Rectal smooth muscle tissue (tissue), 1 donor: ENCODE data around the gene APBA2.

ENCODE experiments used
- H3K27ac ChIP-seq: one replicate; pipeline ENCODE4 v1.7.0; 2013; ENCODE audit warnings: low read depth, low read length, inconsistent platforms
- H3K27me3 ChIP-seq: one replicate; pipeline ENCODE4 v1.7.0; 2013; ENCODE audit warnings: low read length; ENCODE audit not compliant: control insufficient read depth, insufficient read depth
- H3K36me3 ChIP-seq: one replicate; pipeline ENCODE4 v1.7.0; 2013; ENCODE audit warnings: low read length; ENCODE audit not compliant: control insufficient read depth, insufficient read depth
- H3K4me1 ChIP-seq: one replicate; pipeline ENCODE4 v1.7.0; 2013; ENCODE audit warnings: low read length; ENCODE audit not compliant: control insufficient read depth, insufficient read depth
- H3K4me3 ChIP-seq: one replicate; pipeline ENCODE4 v1.7.0; 2013; ENCODE audit warnings: low read length
- H3K9ac ChIP-seq: one replicate; pipeline ENCODE4 v1.7.0; 2013; ENCODE audit warnings: low read length

The APBA2 gene

DNA sequence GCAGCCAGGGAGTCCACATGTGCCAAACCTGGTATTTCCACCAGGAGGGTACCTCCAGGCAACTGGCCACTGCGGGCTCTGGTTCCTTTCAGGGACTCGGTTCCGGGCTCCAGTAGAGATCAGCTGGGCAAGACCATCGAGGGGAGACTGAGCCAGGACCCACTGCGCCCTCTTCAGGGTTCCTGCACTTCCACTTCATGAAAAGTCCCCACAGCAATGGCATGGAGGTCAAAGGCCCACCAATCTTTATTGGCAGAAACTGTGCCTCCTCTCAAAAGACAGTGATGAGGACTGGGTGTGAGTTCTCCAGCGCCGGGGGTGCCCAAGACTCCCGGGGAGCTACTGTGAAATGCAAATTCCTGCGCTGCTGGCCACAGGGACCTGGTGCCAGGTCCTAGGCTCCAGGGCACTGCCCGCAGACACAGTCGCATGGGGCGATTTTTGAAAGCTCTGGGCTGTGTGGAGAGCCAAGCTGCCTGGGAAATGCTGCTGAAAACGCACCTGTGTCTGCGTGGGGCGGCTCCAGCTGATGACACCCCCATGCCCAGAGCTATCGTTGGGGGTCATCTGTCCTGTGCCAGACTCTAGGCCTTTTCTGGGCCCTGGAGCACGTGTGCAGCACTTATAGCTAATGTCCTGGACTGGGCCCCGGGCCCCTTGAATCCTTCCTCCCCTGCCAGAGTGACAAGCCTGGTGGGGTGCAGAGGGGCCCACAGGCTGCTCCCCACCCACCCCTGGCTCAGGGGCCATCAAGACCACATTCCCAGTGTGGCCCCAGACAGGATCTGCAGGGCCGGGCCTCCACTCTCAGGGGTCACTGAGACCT lies 239.8 kb downstream of the APBA2 start:
- H3K36me3 ChIP-seq = no peaks in the 10 kb centered on the region
- no peak overlapping the region for H3K4me3 ChIP-seq
- H3K4me1 ChIP-seq = no peaks in the 10 kb centered on the region
- no peaks in the 10 kb centered on the region for H3K27me3 ChIP-seq
- H3K27ac ChIP-seq = no peak overlapping the region
- no peak overlapping the region for H3K9ac ChIP-seq

DNA sequence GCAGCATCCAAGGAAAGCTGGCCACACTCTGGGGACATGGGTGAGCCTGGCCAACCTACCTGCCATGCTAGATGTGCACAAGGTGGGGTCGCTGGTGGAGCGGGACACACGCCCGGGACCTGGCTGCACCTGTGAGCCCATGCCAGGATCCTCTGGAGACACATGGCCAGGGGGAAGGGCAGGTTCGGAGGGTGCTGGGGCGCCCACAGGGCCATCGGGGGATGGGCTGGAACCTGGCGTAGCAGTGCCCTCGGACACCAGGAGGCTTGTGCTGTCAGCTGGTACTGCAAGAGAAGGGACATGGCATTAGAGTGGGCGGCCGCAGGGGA lies 240.4 kb downstream of the APBA2 start:
- no peaks in the 10 kb centered on the region for H3K4me1 ChIP-seq
- no peak overlapping the region for H3K9ac ChIP-seq
- H3K27ac ChIP-seq = no peak overlapping the region
- no peaks in the 10 kb centered on the region for H3K27me3 ChIP-seq
- no peaks in the 10 kb centered on the region for H3K36me3 ChIP-seq
- no peak overlapping the region for H3K4me3 ChIP-seq

DNA sequence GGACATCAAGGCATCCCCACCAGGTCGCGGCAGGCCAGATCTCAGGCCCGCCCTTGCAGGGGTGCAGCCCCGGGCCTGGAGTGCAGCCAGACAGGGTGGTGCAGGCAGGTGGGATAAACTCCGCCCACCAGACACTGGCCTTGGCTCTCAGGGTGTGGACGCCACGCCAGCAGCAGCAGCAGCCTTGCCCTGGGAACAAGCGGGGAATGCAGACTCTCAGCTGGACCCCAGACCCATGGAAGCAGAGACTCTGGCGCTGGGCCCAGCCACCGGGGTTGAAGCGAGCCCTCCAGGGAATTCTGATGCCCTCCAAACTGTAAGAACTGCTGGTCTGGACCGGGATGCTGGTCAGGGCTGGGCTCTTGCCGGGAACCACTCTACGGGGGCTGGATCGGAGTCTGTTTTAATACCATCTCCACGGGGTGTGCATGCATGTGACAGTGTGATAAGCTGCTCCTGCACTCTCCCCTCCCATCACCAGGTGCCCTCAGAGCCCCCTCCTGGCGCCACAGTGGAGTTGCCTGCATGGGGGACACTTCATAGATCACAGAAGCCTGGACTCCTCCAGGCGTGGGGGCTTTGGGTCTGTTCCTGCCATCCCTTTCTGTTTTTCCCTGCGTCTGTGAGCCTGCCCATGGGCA lies 241.2 kb downstream of the APBA2 start:
- Histone ChIP-seq H3K4me3 (no peak overlapping the region), H3K36me3 (no peaks in the 10 kb centered on the region), H3K4me1 (no peaks in the 10 kb centered on the region), H3K9ac (no peak overlapping the region), H3K27me3 (no peaks in the 10 kb centered on the region), H3K27ac (no peak overlapping the region)

DNA sequence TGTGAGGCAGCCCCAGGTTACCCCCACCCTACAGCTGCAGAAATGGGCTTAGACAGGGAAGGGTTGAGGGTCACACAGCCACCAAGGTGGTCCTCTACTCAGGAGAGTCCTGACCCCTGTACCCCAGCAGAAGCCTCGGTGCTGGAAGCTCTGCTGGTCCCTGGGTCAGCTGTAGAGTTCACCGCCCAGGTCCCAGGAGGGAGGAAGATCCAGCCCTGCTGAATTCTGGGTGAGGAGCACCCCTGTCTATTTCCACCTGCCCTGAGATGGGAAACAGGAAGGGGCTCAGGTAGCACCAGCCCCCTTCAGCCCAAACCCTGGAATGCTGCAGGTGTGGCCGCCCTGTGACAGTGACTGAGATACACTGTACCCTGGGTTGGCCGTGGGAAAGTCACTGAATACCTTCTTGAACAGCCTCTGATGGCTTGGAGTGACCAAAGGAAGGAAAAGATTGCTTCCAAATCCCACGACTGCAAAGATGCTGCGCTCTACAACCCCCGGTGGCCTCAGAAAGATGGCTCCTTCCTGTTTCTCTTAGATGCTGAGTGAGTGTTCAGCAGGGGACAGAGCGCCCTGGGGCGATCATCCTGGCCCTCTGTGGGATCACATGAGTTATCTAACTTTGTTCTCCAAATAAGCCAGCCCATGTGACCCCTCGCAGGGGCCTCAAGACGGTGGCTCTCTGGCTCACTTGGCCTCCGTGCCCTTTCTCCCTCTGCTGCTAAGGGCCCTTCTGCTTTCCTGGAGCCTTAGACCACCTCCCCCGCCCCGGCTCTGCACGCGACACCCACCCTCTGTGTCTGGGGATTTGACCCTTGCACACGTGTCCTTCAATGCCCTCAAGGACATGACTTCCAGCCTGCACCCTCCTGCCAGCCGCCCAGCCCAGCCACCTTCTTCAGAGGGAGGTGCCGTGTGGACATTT lies 242.0 kb downstream of the APBA2 start:
- Histone ChIP-seq H3K27ac (no peak overlapping the region), H3K4me1 (no peaks in the 10 kb centered on the region), H3K4me3 (no peak overlapping the region), H3K9ac (no peak overlapping the region), H3K27me3 (no peaks in the 10 kb centered on the region), H3K36me3 (no peaks in the 10 kb centered on the region)

DNA sequence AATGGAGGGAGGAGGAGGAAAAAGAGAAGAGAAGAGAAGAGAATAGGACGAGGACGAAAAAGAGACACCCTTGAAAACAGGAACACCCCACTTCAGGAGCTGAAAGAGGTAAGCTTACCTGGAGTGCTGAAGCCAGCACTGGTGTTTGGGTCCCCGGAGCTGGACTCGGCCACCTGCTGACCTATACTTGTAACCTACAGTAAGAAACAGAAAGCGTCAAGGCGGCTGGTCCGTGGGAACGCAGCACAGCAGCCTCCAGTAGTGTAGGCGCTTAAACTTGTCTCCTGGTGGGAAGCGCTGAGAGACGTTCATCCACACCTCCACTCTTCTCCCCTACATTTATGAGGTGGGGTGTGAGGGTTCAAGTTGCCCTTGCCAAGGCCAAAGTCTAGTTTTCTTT lies 242.9 kb downstream of the APBA2 start:
- Histone ChIP-seq H3K36me3 (no peaks in the 10 kb centered on the region), H3K27me3 (no peaks in the 10 kb centered on the region), H3K9ac (no peak overlapping the region), H3K4me3 (no peak overlapping the region), H3K27ac (no peak overlapping the region), H3K4me1 (no peaks in the 10 kb centered on the region)

DNA sequence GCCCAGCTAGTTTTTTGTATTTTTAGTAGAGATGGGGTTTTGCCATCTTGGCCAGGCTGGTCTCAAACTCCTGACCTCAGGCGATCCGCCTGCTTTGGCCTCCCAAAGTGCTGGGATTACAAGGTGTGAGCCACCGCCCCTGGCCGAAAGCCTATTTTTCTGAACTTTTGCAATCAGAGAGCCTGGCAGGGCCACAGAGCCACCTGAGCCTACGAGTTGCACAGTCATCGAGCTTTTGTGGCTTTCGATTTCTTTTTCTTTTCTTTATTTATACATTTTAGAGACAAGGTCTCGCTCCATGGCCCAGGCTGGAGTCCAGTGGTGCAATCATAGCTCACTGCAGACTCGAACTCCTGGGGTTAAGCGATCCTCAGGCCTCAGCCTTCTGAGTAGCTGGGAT lies 243.4 kb downstream of the APBA2 start:
- Histone ChIP-seq H3K4me1 (no peaks in the 10 kb centered on the region), H3K9ac (no peak overlapping the region), H3K27me3 (no peaks in the 10 kb centered on the region), H3K27ac (no peak overlapping the region), H3K36me3 (no peaks in the 10 kb centered on the region), H3K4me3 (no peak overlapping the region)

DNA sequence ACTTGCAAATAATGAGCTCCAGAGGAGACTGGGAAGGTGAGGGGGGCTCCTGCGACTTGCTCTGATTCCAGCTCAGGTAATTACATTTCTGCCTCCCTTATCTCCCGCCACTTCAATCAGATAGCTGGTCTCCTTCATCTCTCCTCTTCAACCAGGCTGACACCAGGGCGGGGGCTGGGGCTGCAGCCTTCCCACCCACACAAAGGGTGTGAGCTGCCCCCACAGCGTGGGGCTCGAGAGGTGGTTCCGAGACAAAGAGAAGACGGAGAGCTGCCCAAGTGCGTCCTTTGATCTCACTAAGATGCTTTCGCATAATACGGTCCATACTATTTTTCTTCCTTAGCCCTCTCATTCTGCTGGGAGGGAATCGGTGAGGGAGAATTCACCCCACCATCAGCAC lies 244.2 kb downstream of the APBA2 start:
- no peak overlapping the region for H3K4me3 ChIP-seq
- no peak overlapping the region for H3K27ac ChIP-seq
- no peak overlapping the region for H3K9ac ChIP-seq
- H3K4me1 ChIP-seq = no peaks in the 10 kb centered on the region
- no peaks in the 10 kb centered on the region for H3K36me3 ChIP-seq
- H3K27me3 ChIP-seq = no peaks in the 10 kb centered on the region

DNA sequence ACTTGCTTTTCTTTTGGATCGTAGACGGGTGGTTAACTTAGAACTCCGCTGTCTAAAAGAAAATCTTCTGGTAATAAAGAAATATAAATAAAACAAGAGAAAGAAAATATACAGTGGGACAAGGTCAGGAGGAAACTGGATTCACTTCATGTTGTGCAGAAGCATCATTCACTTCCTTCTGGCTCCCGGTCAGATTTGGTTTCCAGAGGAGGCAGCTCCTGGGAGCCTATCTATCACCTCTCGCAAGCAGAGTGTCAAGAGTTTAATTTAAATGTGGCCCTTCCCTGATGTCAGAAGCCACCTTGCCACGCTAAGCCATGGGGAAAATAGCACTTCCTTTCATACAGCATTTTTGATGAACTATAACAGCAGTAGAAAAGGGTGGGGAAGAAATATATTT lies 244.7 kb downstream of the APBA2 start:
- Histone ChIP-seq H3K27ac (no peak overlapping the region), H3K9ac (no peak overlapping the region), H3K4me3 (no peak overlapping the region), H3K4me1 (no peaks in the 10 kb centered on the region), H3K36me3 (no peaks in the 10 kb centered on the region), H3K27me3 (no peaks in the 10 kb centered on the region)

DNA sequence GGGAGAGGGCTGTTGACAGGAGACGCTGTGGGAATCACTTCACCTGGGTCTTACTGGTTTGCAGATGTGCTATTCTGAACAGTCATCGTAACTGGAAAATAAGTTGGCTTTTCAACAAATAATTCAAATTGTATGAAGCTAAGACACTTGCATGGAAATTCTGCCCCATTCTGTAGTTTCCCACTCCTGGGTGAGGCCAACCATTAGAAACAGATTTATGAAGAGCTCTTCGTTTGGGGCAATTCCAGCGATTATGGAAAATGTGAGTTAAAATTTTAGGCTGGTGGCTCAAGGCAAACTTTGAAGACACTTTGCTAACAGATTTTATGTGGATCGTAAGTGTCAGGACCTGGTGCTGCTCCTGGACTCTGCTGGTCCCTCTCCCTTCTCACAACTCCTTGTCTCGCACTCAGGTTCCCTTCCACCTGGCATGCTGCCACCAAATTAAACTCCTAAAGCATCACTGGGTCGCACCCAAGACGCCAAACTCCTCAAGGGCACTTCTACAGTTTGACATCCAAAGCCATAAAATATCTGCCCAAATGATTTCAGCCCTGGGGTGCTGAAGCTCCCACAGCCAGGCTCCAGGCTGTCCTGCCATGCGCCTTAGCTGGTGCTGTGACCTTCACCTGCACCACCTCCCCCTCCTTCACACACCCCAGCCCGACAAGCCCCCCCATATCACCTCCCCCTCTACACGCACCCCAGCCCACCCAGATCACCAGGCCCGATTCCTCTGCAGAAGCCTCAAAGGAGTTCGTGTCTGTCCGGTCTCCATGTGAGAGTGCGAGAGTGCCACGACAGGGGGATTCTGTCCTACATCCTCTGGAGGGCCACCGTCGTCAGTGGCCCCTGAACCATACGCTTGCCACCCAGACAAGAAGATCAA lies 245.4 kb downstream of the APBA2 start:
- Histone ChIP-seq H3K27me3 (no peaks in the 10 kb centered on the region), H3K9ac (no peak overlapping the region), H3K4me1 (no peaks in the 10 kb centered on the region), H3K4me3 (no peak overlapping the region), H3K27ac (no peak overlapping the region), H3K36me3 (no peaks in the 10 kb centered on the region)

DNA sequence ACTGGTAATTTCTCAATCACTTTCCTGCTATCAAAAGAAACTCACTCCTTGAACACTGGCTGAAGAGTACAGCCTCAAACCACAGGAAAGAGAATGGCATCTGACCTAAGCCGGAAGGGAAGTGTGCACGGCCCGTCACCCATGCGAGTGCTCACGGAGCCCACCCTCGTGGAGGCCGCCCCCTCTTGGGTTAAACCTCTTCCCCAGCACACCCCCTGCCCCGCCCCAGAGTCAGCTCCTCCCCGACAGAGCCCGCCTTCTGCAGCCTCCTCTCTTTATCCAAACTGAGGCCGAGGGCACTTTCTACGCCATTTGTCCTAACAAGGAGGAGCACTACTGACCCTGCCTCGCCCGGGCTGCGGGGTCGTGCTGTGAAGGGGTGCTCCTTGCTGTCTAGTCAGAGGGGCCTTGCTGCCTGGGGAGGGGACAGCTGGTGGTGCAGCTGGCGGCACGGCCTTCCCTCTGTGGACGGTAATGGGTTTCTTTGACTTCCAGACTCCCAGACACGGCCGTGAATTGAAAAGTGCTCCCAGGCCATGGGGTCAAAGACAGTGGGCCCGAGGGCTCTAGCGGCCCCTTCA lies 246.2 kb downstream of the APBA2 start:
- Histone ChIP-seq H3K36me3 (no peaks in the 10 kb centered on the region), H3K4me1 (no peaks in the 10 kb centered on the region), H3K27me3 (no peaks in the 10 kb centered on the region), H3K4me3 (no peak overlapping the region), H3K9ac (no peak overlapping the region), H3K27ac (no peak overlapping the region)

DNA sequence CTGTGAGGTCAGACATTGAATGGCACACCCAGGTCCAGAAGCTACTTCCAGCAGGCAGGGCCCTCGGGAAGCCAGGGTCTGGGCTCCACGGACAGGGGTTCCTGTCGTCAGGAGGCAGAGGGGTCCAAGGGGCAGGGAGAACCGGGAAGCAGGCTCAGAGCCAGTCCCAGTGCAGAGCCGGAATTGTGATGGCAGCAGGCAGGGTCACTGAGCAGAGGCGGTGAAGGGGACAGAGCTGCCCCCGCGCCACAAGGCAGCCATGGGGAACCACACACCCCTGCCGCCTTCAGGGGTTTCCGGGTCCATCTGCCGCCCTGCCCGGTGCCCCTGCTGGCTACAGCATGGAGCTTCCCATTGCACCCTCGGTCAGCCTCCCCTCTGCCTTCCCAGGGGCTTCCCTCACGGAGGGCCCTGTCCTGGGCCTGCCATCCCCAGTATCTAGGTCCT lies 247.0 kb downstream of the APBA2 start:
- no peak overlapping the region for H3K9ac ChIP-seq
- no peak overlapping the region for H3K27ac ChIP-seq
- H3K4me1 ChIP-seq = no peaks in the 10 kb centered on the region
- H3K36me3 ChIP-seq = no peaks in the 10 kb centered on the region
- no peak overlapping the region for H3K4me3 ChIP-seq
- H3K27me3 ChIP-seq = no peaks in the 10 kb centered on the region
